HG03175 (cell line): ENCODE measurements around the gene HIBADH.
"Not testable (repeated sequence)": the region's sequence is repeated elsewhere in the genome, so short reads cannot be mapped to it uniquely, and the experiment has no call there.

Experiments used
- ATAC-seq: cut with Tn5 transposase; IDR thresholded peaks from one replicate; pipeline ENCODE4 v1.9.1; 2021; ENCODE audit warnings: mild to moderate bottlenecking, moderate library complexity; ENCODE audit not compliant: unreplicated experiment

The HIBADH gene

DNA sequence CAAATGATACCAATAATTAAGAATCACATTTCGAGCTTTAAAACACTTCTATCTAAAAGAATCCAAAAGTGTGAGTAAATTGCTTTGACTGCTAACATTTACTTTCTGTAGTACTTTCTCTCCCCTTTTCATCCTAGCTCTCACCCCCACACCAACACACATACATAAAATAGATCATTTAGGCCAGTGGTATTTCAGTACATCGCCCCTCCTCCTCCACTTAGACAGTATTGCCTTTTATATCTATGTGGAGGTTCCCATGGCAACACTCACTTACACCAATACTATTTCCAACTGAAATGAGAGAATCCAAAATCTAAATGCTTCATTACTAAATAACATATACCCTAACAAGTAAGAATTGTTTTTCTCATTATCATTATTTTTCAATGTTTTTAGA lies 58.9 kb downstream of the HIBADH start:
- no peak for ATAC-seq

DNA sequence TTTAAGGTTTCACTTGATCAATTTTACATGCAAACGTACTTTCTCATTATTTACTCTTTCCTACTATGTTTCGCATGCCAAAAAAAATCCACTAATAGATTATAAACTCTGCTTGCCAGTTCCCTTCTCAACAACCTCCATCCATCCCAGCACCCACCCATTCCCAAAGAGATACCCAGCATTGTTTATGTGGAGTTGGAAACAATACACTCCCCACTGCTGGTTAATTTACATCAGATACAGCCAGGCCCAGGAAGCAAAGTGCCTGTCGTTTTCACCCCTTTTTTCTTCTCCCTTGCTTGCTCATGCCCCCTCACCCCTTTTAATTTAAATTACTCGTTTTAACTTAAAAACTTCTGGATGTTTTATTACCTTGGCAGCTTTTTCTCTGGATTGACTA lies 59.9 kb downstream of the HIBADH start:
- no peak for ATAC-seq

DNA sequence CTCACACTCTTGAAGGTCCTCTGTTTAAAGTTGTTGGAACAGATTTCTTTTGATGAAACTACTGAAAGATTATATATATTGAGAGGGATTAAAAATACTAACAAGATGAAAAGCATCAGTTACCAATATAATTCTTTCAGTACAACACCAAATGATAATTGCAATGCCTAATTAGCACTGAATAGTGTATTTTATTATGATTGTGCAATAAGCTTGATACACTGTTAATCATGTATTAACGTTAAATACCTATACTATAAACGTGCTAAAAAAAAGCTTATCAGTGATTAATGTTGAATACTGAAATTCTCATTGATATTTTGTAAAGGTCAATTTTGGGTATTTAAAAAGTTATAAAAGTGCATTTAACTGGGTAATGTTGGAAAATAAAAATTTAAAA lies 61.5 kb downstream of the HIBADH start:
- ATAC-seq, result no peak

DNA sequence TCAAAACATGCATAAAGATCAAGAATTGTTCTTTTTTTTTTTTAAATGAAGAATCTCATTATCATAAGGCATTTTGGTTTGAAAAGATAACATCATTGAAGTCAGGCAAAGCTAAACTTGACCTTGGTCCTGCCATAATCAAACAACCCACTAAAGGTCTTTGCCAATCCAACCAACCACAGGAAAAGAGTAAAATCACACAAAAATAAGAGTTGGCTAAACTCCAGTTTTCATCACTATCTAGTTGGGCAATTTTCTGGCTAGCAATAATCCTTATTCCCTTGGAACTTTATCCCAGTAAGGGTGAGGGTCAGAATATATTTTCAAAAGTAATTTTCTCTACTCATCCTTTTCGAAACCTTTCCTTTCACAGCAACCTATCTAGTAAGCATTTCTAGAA lies 62.4 kb downstream of the HIBADH start:
- ATAC-seq, result no peak

DNA sequence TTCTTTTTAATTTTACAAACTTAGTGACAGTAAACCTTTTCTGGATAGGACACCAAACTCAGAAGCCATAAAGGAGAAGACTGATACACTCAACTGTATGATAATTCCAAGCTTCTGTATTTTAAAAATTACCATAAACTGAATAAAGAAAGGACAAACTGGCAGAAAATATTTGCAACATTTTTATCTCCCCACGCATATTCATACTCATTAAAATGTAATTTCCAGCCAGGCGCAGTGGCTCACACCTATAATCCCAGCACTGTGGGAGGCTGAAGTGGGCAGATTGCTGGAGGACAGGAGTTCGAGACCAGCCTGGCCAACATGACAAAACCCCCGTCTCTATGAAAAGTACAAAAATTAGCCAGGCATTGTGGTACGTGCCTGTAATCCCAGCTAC lies 67.7 kb downstream of the HIBADH start:
- no peak for ATAC-seq

DNA sequence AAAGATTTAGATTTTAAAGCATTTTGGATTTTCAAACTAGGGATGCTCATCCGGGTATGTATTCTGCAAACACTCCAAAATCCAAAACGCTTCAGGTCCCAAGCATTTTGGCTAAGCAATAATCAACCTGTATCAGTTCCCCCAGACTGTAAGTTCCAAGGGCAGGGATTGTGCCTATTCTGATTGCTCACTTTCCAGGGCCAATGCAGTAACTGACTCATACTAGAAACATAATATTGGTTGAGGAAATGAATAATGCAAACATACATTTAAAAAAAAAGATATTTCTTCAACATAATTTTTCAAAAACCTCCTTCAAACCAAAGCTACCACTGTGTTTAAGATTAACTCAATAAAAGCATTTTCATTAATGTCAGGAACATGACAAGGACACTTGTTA lies 69.5 kb downstream of the HIBADH start:
- no peak for ATAC-seq

DNA sequence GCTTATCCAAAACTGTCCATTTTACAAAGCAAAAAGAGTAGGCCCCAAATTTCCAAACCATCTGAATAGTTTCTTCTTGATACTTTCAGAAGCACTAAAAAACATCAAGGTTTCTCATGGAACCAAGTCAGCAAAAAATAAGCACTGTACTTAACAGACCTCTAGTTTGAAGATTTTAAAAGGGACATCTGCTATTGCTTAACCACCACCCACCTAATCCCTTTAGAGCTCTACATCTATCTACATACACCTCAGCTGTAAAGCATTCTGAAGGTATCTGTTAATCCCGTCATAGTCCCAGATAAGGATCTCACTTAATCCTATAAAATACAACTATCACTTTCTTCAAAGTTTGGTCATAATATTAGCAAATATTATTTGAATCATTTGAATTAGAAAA lies 72.3 kb downstream of the HIBADH start:
- ATAC-seq, result no peak

DNA sequence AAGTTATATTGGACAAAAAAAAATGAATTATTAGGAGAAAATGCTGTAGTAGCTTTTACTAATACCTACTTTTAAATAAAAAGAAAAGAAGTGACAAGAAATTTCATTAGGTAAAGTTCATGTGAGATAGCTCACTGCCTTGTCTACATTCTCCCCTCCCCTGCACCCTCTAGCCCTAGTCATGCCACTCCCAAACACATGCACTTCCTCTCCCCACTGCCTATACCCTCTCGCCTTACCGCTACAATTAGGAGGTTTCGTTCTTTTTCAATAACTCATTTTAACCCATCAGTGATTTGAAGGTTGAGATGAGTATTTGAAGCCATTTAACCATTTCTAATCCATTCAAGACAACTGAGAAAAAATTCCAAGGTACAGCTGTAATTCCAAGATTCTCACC lies 75.3 kb downstream of the HIBADH start:
- ATAC-seq, result no peak

DNA sequence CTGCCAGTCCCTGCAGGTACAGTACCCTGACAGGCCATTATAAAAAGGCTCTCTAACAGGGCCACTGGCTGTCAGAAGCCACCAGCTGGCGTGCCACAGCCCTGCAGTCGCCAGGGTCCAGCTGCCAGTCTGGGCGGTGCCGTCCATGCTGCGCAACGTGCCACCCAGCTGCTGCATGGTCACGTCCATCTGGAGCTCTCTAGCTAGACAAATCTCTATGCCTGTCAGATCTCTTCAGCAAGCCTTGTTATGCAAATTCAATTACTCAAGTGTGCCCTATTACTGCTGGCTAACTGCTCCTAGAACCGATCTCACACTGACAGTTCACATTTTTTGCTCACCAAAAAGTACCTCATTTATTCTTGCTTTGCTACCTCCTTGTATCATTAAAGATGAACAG lies 75.9 kb downstream of the HIBADH start:
- peak; percentile 81 for ATAC-seq

DNA sequence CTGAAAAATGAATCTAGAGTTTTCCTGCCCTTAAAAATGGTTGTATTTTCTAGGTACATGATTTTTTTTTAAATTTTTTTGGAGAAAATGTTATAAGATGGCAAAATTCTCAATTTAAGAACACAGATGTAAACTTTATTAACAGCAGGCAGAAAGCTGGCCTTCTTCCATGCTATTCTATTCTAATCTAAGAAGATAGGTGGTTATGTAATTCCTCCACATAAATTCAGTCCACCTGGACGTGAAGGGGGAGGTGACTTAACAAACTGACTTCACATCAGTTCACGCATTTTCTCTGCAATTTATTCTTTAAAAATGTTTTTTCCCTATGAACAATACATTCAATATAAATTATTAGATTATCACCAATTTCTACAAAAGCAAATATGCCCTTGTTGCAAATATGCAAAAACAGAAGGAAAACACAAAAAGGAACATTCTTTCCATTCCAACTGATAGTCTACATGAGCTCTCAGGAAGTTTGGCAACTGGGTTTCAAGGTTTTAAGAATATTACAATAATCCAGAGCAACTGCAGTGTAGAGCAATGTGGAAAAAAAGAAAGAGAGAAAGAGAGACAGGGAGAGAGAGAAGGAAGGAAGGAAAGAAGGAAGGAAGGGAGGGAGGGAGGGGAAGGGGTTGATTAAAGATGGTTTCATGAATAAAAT lies 76.8 kb downstream of the HIBADH start:
- no peak for ATAC-seq

DNA sequence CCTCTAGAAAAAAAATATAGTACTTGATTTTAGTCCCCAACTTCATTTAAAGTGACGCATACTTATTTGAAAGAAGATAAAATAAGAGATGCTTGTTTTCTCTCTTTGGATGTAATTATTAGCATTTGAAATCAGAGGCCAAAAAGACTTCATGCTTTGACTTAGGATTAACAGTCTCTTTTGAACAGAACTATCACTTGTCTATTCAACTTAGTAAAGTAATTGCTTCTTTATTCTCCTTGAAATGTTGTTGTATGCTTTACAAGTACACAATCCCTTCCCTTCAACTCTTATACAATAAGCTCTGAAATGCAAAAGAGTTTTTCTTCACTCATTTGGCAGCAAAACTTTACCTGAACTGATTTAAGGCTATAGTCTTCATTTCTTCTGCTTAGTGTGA lies 80.8 kb downstream of the HIBADH start:
- no peak for ATAC-seq

DNA sequence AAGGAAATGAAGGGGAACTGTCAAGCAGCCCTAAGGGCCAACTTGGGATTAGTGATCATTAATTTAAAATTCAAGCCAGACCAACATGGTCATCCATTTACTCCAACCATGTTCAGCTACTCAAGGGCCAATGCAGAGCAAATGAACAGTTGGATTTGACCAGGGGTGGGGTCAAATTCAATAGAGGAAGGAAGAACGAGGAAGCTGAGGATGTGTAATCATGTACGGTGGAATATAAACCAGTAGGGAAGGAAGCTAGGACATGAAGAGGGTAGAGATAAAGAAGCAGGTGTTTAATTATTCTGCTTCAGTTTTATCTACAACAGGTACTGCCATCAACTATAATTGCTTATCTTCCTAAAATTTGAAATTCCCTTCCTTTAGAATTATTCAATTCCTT lies 81.6 kb downstream of the HIBADH start:
- no peak for ATAC-seq

DNA sequence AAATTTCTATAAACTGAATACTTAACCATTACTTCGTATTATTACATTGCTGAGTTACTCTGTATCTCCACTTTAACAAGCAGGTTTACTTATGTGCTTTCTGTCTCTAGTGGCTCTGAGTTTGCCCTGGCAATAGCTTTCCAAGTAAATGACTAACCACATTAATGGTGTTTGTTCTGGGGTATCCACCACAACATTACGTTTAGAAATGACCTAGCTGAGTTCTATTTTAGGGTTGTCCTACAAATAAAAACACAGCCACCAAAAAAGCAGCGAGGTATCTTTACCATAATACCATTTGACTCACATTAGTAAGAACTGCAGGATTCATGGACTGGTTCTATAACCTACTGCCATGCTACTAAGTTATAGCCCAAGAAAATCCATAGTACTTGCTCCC lies 83.1 kb downstream of the HIBADH start:
- ATAC-seq, result no peak

DNA sequence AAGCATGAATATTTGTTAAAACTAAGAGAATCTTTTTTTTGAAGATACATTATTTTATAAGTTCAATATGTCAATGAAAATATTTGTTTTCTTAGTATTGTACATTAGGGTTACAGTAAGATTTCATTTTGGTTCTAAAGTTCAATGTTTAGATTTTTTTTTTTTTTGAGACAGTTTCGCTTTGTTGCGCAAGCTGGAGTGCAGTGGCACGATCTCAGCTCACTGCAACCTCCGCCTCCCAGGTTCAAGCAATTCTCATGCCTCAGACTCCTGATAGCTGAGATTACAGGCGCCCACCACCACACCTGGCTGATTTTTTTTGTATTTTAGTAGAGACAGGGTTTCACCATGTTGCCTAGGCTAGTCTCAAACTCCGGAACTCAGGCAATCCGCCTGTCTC lies 84.5 kb downstream of the HIBADH start:
- ATAC-seq, result not testable (repeated sequence)

DNA sequence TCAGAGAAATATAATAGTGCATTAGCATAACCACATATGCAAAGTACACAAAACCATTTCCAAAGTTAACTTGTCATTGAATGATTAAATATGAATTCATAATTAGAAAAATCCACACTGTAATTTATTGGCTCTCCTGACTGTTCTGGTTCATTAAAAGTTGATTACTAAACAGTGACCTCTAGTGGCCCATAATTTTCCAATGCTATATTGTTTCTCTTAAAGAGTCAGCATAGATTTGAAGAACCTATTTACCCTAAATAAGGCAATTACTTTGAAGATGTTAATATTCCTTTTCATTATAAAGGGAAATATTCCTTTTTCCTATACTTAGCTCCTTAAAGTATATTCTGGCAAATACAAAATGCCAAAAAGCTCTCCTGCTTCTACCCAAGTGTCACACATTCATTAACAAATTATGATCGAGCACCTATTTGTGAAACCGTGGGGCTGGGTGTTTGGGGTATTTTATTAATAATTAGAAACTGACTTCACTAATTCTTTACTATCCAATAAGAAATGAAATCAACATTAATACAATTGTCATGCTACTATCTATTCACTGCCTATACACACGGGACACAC lies 86.2 kb downstream of the HIBADH start:
- ATAC-seq, result no peak

DNA sequence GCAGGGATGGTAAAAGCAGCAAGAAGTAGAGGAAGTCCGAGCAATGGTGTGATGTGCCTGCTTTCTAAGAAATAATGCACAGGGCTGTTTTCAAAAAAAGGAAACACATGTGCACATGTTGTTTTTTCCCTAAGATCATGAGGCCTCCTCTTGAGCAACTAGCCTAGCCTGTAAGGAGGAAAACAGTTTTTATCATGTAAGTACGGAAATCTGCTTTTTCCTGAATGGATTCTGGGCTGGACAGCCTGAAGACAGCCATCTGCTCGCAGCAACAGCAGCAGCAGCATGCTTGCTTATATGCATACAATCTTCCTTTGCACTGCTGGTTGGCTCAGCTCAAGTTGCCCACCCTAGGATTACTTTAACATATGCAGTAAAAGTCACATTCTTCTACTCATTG lies 87.1 kb downstream of the HIBADH start:
- ATAC-seq, result no peak

DNA sequence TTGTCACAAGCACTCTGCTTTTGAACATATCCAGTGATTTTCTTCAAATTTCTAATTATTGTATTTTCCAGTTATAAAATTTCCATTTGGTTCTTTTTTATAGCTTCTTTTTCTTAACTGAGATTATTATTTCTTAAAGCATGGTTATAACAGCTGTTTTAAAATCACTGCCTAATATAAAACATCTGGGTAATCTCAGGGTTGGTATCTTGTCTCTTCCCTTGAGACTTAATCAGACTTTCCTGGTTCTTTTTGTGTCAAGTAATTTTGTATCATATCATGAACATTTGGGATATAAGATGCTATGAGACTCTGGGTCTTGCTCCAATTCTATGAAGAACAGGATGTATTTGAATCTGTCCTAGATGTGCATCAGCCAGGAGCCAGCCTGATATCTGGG lies 93.6 kb downstream of the HIBADH start:
- no peak for ATAC-seq

DNA sequence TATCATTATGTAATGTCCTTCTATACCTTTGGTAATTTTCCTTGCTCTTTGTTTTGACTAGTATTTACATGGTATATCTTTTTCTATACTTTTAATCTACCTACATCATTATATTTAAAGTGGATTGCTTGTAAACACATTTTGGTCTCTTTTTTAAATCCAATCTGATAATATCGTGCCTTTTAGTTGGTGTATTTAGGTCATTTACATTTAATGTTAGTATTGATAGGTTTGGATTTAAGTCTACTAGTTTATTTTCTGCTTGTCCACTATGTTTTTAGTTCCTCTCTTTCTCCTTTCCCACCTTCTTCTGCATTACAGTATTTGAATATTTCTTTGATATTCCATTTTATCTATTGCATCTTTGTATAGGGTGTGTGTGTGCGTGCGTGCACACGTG lies 95.4 kb downstream of the HIBADH start:
- ATAC-seq, result no peak

DNA sequence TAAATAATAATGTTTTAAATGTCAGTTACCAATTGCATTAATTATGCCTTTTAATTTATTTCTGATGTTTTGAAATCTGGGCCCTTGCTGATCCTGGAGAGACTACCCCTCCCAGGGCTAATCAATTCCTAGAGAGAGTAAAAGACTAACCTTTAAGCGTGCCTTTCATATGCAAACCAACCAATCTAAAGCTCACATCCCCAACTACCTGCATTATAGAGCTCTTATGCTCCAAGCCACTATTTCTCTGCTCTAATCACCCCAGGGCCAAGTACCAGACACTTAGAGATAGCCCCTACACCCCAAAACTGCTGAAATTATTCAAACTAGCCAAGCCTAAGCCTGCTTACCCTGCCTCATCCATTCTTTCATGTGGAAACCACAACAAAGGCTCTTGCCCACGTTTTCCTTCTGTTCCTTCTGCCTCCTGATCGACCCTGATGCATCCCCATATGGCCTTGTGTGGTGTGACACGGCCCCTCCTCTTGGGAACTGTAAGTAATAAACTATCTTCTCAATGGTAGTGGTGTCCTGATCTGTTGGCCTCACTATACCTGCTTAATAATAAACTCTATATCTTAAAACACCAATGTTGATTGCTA lies 97.7 kb downstream of the HIBADH start:
- ATAC-seq, result no peak

DNA sequence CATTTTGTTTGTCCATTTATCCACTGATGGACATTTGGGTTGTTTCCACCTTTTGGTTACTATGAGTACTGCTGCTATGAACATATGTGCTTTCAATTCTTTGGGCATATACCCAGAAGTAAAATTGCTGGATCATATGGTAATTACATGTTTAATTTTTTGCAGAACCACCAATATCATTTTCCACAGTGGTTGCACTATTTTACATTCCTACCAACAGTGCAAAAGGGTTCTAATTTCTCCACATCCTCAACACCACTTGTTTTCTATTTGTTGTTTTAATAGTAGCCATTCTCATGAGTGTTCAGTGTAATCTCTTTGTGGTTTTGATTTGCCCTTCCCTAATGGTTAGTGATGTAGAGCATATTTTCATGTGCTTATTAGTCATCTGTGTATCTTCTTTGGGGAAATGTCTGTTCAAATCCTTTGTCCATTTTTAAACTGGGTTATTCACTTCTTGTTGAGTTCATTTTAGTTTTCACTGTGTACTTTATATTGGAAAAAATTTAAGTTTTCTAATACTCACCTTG lies 101.9 kb downstream of the HIBADH start:
- ATAC-seq, result no peak

DNA sequence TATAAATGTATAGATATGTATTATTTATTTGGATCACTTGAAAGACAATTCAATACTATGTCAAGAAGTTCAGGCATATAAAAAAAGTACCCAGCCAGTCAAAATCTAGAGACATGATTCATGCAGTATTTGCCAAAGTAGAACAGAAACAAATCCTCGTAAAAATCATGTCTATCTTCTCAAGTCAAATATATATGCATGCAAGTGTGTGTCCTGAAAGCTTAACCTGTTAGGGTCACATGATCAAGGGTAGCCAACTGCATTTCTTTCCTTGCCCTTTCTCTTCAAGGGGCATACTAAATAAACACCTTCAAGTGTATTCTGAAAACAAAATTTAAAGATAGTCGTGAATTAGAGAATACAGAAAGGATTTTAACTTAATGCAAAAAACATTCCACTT lies 107.0 kb downstream of the HIBADH start:
- ATAC-seq, result no peak

DNA sequence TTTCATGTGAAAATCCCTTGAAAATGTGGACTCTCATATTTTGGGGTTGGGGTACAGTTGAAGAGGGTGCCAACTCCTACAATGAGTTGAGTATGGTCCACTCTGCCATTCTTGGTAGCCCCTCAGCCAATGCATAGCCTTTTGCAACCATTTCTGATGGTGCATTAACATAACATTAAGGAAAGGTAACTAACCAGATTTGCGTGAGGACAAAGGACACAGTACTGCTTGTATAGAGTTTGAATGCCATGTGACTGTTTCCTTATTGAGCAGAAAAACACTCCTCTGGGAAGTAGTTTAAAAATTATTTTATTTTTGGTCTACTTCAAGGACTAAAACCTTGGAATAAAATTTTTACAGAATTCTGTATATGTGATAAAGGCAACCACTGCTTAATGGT lies 107.9 kb downstream of the HIBADH start:
- ATAC-seq, result no peak

DNA sequence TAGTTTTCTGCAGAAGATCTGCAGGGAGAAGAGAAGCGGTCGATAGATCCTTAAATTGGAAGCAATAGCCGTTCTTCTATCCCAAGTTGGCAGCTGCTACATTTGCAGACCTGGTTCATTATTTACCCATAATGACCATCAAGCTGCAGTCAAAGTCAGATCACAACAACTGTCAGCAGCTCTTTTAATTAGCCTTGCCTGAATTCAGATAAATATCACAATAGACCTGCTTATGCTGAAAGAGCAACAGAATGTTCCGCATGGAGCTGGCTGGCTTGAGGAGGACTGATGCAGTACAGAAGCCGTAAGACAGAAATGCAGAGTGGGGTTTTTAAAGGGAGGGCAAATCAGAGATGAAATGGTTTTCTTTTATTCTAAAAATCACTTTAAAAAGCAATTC lies 109.4 kb downstream of the HIBADH start:
- ATAC-seq, result no peak
